HUES6 (cell line): ENCODE measurements around the gene WAS.
A peak's percentile ranks its signal among the peaks of the same experiment; 100 is the strongest.

Experiments used
- H3K27ac ChIP-seq: 2 replicates; pipeline ENCODE4 v1.7.0; 2013; ENCODE audit warnings: low read depth, mild to moderate bottlenecking, low read length, inconsistent platforms
- H3K27me3 ChIP-seq: 2 replicates; pipeline ENCODE4 v1.6.1; 2013; ENCODE audit warnings: low read length; ENCODE audit not compliant: control insufficient read depth, insufficient read depth
- H3K36me3 ChIP-seq: 2 replicates; pipeline ENCODE4 v1.6.1; 2013; ENCODE audit warnings: low read length; ENCODE audit not compliant: control insufficient read depth, insufficient read depth
- H3K4me1 ChIP-seq: 2 replicates; pipeline ENCODE4 v1.6.1; 2013; ENCODE audit warnings: low read length; ENCODE audit not compliant: control insufficient read depth, insufficient read depth
- H3K4me3 ChIP-seq: 2 replicates; pipeline ENCODE4 v1.5.1; 2013; ENCODE audit warnings: low read depth, low read length
- H3K9ac ChIP-seq: one replicate; pipeline ENCODE4 v1.6.1; 2013; ENCODE audit warnings: mild to moderate bottlenecking, low read length
- H3K9me3 ChIP-seq: 2 replicates; pipeline ENCODE4 v1.6.1; 2013; ENCODE audit warnings: low read depth, low read length; ENCODE audit not compliant: control insufficient read depth, insufficient read depth

Gene WAS

DNA sequence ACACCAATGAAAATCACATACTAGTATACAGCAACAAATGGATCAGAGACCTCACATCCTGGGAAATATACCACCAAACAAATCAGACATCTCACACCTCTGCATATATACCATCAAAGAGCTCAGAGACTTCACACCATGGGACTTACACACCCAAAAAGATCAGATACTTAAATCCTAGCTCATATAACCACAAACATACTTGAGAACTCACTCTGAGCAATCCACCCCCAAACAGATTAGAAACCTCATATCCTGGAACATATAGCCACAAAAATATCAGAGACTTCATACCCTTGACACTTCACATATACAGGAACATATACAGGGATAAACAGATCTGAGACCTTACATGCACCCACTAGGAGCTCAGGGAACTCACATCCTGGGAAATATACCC is 45.1 kb downstream of the WAS start:
- H3K27ac ChIP-seq = no peak overlapping the region
- peaks cover 2% of the 10 kb centered on the region; the same call in 1 of the 2 replicates for H3K9me3 ChIP-seq
- H3K36me3 ChIP-seq = no peaks in the 10 kb centered on the region
- no peaks in the 10 kb centered on the region for H3K27me3 ChIP-seq
- H3K4me3 ChIP-seq = no peak overlapping the region
- no peak overlapping the region for H3K9ac ChIP-seq
- H3K4me1 ChIP-seq = no peaks in the 10 kb centered on the region

DNA sequence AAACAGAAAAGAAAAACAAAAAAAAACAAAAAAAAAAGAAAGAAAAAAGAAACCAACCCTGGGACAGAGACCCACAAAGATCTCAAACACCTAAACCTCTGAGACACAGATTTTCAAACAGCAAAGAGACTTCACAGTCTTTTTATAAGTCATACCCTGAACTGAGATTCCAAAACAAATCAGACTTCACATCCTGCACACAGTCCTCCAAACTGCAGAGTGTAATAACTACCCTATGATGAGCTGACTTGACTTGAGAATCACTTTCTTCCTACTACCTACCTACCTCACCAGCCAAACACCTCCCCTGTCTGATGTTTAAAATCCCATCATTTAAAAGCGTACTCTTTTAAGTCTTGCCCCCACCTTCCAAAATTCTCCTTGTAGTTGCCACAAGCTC is 52.7 kb downstream of the WAS start:
- no peaks in the 10 kb centered on the region for H3K36me3 ChIP-seq
- no peaks in the 10 kb centered on the region for H3K27me3 ChIP-seq
- H3K9me3 ChIP-seq = peaks cover 3% of the 10 kb centered on the region; the same call in 1 of the 2 replicates
- no peak overlapping the region for H3K9ac ChIP-seq
- H3K27ac ChIP-seq = no peak overlapping the region
- peaks cover 3% of the 10 kb centered on the region; the same call in 1 of the 2 replicates for H3K4me1 ChIP-seq
- H3K4me3 ChIP-seq = peak overlapping the region; percentile 40; the same call in 1 of the 2 replicates

DNA sequence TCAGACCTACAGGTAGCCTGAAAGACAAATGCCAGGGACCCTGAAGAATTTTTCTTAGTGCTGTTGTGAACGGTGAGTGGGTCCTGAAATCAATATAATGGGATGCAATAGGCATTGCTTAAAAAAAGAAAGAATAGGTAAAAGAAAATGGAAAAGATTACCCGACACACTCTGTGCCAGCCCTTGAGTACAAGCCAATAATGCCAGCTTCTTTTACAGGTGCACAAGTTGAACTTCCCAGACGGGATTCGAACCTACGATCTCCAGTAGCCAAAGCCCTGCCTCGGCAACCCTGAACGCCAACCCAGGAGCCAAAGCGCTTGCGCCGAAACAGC is 53.2 kb downstream of the WAS start:
- peaks cover 6% of the 10 kb centered on the region; the same call in 1 of the 2 replicates for H3K9me3 ChIP-seq

GRCh38 chrX:48737213-48737938 is 53.8 kb downstream of the WAS start:
- Histone ChIP-seq H3K4me3 (peak overlapping the region; percentile 88), H3K4me1 (peaks cover 3% of the 10 kb centered on the region; the same call in 1 of the 2 replicates), H3K9me3 (peaks cover 9% of the 10 kb centered on the region; the same call in 1 of the 2 replicates), H3K9ac (peak overlapping the region; percentile 85), H3K27me3 (no peaks in the 10 kb centered on the region), H3K27ac (peak overlapping the region; percentile 33; the same call in 1 of the 2 replicates), H3K36me3 (no peaks in the 10 kb centered on the region)

More for the DNA sequence above, 53.2 kb downstream of the WAS start:
- H3K4me1 ChIP-seq = peaks cover 3% of the 10 kb centered on the region; the same call in 1 of the 2 replicates
- no peaks in the 10 kb centered on the region for H3K36me3 ChIP-seq
- no peak overlapping the region for H3K27ac ChIP-seq
- H3K4me3 ChIP-seq = peak overlapping the region; percentile 40
- no peaks in the 10 kb centered on the region for H3K27me3 ChIP-seq
- H3K9ac ChIP-seq = no peak overlapping the region

DNA sequence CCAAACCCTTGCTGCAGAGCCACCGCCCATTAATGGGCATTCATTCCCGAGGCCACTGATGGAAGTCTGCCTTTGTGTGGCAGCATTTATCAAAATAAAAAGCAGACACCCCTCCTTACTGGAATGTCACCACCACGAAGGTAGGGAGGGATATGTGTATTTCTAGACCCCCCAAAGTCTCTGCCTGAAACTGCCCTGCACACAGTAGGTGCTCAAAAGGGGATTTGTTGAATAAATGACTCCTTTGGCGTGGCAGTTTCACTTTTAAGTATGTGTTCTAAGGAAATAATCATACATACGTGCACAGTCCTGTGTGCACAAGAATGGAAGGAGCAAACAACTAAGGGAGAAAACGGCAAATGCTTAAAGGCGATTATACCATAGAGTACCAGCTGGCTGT is 54.3 kb downstream of the WAS start:
- Histone ChIP-seq H3K4me1 (peaks cover 3% of the 10 kb centered on the region; the same call in 1 of the 2 replicates), H3K27me3 (no peaks in the 10 kb centered on the region)

More for the DNA sequence above, 54.3 kb downstream of the WAS start:
- peaks cover 9% of the 10 kb centered on the region; the same call in 1 of the 2 replicates for H3K9me3 ChIP-seq
- H3K27ac ChIP-seq = peak overlapping the region; percentile 33; the same call in 1 of the 2 replicates
- peak overlapping the region; percentile 85 for H3K9ac ChIP-seq
- peak overlapping the region; percentile 88 for H3K4me3 ChIP-seq
- no peaks in the 10 kb centered on the region for H3K36me3 ChIP-seq
